Measurements from ENCODE around the gene CAD. TPM values are rescaled to one million over a fixed set of nuclear protein-coding genes. Genes with fewer than 3 reads are reported as not detected.

CAD gene
- total RNA-seq, 1 donor: 30.8 TPM

GRCh38 chr2:27238976-27239375 is 21.8 kb downstream of the CAD start:
- Histone ChIP-seq H3K27ac (ENCODE audit: low read depth, low read length) (no peak overlapping the region), H3K4me1 (ENCODE audit: insufficient read depth, low read length) (no peaks in the 10 kb centered on the region), H3K9me3 (ENCODE audit: low read depth, low read length) (no peaks in the 10 kb centered on the region), H3K27me3 (ENCODE audit: insufficient read depth, low read length) (no peaks in the 10 kb centered on the region), H3K36me3 (ENCODE audit: insufficient read depth, low read length) (peaks cover 93% of the 10 kb centered on the region), H3K79me2 (ENCODE audit: insufficient read depth, low read length) (no peaks in the 10 kb centered on the region), H3K4me2 (ENCODE audit: insufficient read depth, low read length) (no peak overlapping the region), H4K20me1 (ENCODE audit: insufficient read depth, low read length) (peaks cover under 1% of the 10 kb centered on the region), H2AFZ (ENCODE audit: low read length) (no peak overlapping the region), H3K4me3 (ENCODE audit: insufficient read depth, low read length) (no peak overlapping the region)
- peak; percentile 22 for DNase-seq (ENCODE audit: insufficient read length, low spot score, missing footprints)
- TF ChIP-seq CTCF (IDR thresholded peaks at IDR 0.05; ENCODE audit: extremely low read depth, low read depth, low read length): no peak

GRCh38 chr2:27240406-27240805 is 23.2 kb downstream of the CAD start:
- H3K36me3 ChIP-seq (ENCODE audit: insufficient read depth, low read length): peaks cover 87% of the 10 kb centered on the region
- no peaks in the 10 kb centered on the region for H3K4me1 ChIP-seq (ENCODE audit: insufficient read depth, low read length)
- no peaks in the 10 kb centered on the region for H3K79me2 ChIP-seq (ENCODE audit: insufficient read depth, low read length)
- peaks cover 2% of the 10 kb centered on the region for H4K20me1 ChIP-seq (ENCODE audit: insufficient read depth, low read length)
- H3K9me3 ChIP-seq (ENCODE audit: low read depth, low read length): no peaks in the 10 kb centered on the region
- no peak overlapping the region for H2AFZ ChIP-seq (ENCODE audit: low read length)
- no peak overlapping the region for H3K4me3 ChIP-seq (ENCODE audit: insufficient read depth, low read length)
- peak; percentile 48 for DNase-seq (ENCODE audit: insufficient read length, low spot score, missing footprints)
- H3K27ac ChIP-seq (ENCODE audit: low read depth, low read length): no peak overlapping the region
- no peaks in the 10 kb centered on the region for H3K27me3 ChIP-seq (ENCODE audit: insufficient read depth, low read length)
- no peak for TF ChIP-seq CTCF (IDR thresholded peaks at IDR 0.05; ENCODE audit: extremely low read depth, low read depth, low read length)
- H3K4me2 ChIP-seq (ENCODE audit: insufficient read depth, low read length): no peak overlapping the region

- no peak for TF ChIP-seq CTCF (IDR thresholded peaks at IDR 0.05; ENCODE audit: extremely low read depth, low read depth, low read length)
- Histone ChIP-seq H3K36me3 (ENCODE audit: insufficient read depth, low read length) (peaks cover 72% of the 10 kb centered on the region), H3K4me3 (ENCODE audit: insufficient read depth, low read length) (no peak overlapping the region), H3K9me3 (ENCODE audit: low read depth, low read length) (no peaks in the 10 kb centered on the region), H3K79me2 (ENCODE audit: insufficient read depth, low read length) (no peaks in the 10 kb centered on the region), H2AFZ (ENCODE audit: low read length) (no peak overlapping the region), H3K27me3 (ENCODE audit: insufficient read depth, low read length) (no peaks in the 10 kb centered on the region), H4K20me1 (ENCODE audit: insufficient read depth, low read length) (peaks cover 2% of the 10 kb centered on the region), H3K27ac (ENCODE audit: low read depth, low read length) (no peak overlapping the region), H3K4me1 (ENCODE audit: insufficient read depth, low read length) (no peaks in the 10 kb centered on the region), H3K4me2 (ENCODE audit: insufficient read depth, low read length) (no peak overlapping the region)
- peak; percentile 72 for DNase-seq (ENCODE audit: insufficient read length, low spot score, missing footprints)
These were observed 24.8 kb downstream of the CAD start for GRCh38 chr2:27241761-27242613.

- Histone ChIP-seq H4K20me1 (ENCODE audit: insufficient read depth, low read length) (peaks cover 2% of the 10 kb centered on the region), H3K4me1 (ENCODE audit: insufficient read depth, low read length) (no peaks in the 10 kb centered on the region), H3K79me2 (ENCODE audit: insufficient read depth, low read length) (no peaks in the 10 kb centered on the region), H2AFZ (ENCODE audit: low read length) (no peak overlapping the region), H3K36me3 (ENCODE audit: insufficient read depth, low read length) (peaks cover 67% of the 10 kb centered on the region), H3K27ac (ENCODE audit: low read depth, low read length) (no peak overlapping the region), H3K4me2 (ENCODE audit: insufficient read depth, low read length) (no peak overlapping the region), H3K27me3 (ENCODE audit: insufficient read depth, low read length) (no peaks in the 10 kb centered on the region), H3K4me3 (ENCODE audit: insufficient read depth, low read length) (no peak overlapping the region), H3K9me3 (ENCODE audit: low read depth, low read length) (no peaks in the 10 kb centered on the region)
- no peak for TF ChIP-seq CTCF (IDR thresholded peaks at IDR 0.05; ENCODE audit: extremely low read depth, low read depth, low read length)
- DNase-seq (ENCODE audit: insufficient read length, low spot score, missing footprints): peak; percentile 19
These were observed 25.4 kb downstream of the CAD start for GRCh38 chr2:27242614-27242951.

Measured in osteoblast (primary cell).